ENCODE measurements around the gene IL2. TPM values are rescaled to one million over a fixed set of nuclear protein-coding genes. Genes with fewer than 3 reads are reported as not detected.

The IL2 gene
- not detected in 2 replicates for total RNA-seq

DNA sequence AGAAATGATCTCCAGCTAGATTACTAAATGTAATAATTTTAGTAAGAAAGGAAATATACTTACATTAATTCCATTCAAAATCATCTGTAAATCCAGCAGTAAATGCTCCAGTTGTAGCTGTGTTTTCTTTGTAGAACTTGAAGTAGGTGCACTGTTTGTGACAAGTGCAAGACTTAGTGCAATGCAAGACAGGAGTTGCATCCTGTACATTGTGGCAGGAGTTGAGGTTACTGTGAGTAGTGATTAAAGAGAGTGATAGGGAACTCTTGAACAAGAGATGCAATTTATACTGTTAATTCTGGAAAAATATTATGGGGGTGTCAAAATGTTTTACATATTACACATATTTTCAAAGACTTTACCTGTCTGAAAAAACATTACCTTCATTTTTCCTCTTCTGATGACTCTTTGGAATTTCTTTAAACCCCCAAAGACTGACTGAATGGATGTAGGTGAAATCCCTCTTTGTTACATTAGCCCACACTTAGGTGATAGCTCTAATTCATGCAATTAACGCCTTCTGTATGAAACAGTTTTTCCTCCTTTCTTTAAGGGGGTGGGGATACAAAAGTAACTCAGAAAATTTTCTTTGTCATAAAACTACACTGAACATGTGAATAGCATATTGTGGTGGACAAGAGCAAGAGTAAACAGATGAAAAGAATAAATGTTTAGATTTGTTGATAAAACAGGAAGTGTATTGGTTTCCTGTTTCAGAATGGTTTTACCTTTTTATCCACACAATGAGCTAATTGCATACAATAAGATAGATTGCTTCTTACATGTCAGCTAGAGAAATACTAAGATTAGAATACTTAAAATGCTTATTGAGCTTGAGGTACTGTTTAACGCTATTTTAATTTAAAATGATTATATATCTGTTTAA lies at the start of gene IL2:
IL2 (minus strand) TSS at position 495 of the 886 bp plus-strand sequence; CDS start at position 210, 285 bp downstream.
- DNase-seq (ENCODE audit: low read depth, low spot score), result no peak

DNA sequence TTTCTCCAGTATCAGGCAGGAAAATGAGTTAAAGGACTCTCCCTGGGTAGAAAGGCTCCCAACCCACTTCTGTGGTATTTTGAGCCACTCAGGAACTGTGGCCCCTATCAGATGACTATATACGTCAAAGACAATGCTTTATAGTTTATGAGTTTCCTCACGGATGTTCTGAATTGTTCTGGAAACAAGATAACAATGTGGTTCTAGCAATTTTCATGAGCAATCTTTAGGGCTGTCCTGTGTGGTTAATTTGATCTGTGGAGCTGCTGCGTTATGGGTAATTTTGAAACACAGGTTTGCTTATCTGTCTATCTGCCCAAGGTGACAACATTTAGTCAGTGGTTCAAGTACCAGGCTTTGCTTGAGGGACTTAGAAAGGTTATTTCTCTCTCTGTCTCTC lies 46.7 kb upstream of the IL2 start:
- no peak for DNase-seq (ENCODE audit: low read depth, low spot score)

DNA sequence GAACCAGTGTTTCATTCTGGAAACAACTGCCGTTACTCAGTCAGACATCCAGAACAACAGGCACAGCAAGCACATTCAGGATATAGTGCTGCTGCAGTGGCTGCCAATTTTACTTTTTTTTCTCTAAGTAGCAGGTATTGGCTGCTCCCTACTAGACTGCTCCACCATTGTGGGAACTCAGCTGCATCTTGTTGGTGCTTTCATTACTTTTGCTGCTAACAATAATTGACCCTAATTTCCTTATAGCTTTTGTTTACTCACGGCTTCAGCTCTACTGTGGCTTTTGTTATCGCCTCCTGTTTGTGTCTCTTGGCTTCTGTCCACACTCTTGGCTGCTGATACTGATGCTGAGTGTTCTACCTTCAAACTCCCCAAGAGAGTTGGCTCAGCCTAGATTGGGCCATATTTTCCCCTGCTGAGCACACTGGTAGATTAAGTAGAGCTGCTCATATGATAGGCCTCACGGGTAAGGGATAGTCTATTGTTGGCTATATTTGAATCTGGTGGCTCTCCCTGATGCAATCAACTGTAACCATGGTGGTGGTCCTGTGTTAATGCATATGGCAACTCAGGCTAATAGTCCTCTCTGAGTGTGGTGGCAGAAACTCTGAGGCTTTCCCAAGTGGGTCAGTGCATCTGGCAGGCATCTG lies 44.5 kb upstream of the IL2 start:
- DNase-seq (ENCODE audit: low read depth, low spot score), result peak; percentile 24

DNA sequence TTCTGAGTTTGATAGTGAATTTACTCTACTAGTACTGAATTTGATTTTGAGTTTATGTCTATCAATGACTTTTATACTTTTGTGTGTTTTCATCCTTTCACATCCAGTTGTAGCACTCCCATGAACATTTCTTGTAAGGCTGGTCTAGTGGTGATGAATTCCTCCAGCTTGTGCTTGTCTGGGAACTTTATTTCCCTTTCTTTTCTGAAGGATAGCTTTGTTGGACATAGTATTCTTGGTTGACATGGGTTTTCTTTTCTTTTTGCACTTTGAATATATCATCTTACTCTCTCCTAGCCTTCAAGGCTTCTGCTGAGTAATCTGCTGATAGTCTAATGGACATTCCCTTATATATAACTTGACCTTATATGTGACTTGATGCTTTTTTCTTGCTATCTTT lies 32.5 kb upstream of the IL2 start:
- no peak for DNase-seq (ENCODE audit: low read depth, low spot score)

DNA sequence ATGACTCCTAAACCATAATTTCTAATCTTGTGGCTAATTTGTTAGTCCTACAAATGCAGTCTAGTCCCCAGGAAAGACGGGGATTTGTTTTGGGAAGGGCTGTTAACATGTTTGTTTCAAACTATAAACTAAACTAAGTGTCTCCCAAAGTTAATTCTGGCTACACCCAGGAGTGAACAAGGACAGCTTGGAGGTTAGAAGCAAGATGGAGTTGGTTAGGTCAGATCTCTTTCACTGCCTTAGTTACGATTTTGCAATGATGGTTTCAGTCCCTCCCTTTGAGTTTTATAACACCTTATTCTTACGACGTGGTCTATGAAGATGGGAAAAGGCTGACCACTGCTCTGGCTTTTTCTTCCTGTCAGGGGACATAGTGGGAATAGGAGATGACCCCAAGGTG lies 27.0 kb upstream of the IL2 start:
- no peak for DNase-seq (ENCODE audit: low read depth, low spot score)

DNA sequence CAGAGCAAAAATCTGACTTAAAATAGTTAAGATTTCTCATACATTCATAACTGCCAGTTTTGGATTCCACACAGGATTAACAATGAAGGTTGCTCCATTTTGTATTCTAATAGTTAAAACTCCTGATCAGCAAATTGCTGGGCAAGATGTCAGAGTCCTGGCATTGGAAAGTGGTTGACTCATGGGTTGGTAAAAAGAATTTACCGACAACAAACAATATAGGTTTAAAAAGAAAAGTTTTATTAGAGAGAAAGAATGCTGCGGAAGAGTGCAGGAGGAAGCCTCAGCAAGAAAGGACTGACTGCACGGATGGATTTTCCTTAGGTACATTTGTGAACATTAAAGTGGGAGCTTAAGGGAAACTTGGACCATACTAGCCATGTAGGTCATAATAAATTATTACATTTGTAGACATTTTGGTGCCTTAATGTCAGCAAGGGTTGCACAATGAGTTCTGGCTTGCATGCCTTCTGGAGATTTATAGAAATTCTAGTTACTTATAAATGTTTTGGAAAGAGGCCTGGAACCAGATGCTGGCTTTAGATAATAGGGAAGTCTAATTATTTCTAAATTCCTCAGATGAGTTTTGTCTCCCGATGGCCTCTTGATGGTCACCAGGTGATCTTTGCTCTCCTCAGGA lies 25.4 kb upstream of the IL2 start:
- no peak for DNase-seq (ENCODE audit: low read depth, low spot score)

DNA sequence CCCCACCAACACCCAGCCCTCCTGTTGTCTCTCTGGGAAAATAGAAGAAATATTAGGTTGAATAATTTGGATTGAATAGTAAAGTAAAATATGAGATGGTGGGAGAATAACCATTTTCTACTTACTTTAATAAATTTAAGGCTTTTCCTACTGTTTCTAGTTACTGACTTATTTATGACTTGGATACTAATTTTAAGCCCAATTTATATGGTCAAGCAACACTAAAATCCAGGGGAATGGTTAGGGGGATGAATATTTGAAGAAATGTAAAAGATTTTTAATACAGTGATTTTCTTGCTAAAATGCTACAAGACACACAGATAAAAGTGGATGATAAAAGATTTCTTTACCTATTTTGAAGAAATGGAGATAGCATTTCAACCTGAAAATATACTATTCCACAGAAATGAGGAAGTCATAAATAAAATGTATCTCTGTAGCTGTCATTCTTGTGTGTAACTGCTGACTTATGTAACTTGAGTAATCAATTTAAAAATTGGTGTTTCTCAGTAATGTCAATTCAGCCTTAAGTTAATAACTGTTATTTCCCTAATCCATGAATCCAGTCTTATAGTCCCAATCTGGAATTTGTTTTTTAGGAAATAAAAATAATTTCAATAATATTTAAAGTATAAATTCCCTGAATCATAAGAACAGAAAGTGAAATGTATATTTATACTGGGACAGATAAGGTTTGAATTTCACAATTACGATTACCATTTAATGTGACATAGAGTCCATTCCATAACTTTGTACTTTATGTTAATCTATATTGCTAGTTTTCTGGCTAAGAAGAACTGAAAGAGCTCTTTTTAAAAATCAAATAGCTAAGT lies 24.3 kb upstream of the IL2 start:
- DNase-seq (ENCODE audit: low read depth, low spot score), result no peak

DNA sequence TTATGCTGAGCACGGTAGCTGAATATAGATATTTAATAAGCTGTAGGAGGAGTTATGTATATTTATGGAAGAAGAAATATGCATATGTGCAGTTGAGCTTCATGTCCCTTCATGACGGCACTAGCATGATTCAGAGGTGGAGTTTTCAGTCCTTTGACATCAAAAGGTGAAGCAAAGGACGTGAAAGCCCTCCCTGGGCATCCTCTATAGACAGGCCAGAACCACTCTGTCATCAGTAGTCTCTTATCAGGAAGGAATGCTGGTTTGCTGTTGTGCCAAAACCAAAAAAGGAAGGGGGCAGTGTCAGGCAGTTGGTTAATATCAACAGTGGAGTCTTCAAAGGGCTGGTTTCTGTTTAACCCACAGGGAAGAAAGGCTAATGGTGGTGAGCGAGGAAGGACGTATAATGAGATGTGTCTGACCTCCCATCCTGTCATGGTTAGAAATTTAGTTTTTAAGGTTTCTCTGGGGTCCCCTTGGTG lies 23.5 kb upstream of the IL2 start:
- no peak for DNase-seq (ENCODE audit: low read depth, low spot score)

DNA sequence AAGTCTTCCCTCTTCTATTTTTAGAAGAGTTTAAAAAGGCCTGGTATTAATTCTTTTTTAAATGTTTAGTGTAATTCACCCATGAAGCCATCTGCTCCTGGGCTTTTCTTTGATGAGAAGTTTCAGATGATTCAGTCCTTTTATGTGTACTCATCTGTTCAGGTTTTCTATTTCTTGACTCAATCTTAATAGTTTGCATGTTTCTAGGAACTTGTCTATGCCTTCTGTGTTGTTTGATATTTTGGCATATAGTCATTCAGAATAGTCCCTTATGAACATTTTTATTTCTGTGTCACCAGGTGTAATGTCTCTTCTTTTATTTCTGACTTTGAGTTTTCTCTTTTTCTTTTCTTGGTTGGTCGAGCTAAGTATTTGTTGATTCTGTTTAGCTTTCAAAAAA lies 20.2 kb upstream of the IL2 start:
- no peak for DNase-seq (ENCODE audit: low read depth, low spot score)

DNA sequence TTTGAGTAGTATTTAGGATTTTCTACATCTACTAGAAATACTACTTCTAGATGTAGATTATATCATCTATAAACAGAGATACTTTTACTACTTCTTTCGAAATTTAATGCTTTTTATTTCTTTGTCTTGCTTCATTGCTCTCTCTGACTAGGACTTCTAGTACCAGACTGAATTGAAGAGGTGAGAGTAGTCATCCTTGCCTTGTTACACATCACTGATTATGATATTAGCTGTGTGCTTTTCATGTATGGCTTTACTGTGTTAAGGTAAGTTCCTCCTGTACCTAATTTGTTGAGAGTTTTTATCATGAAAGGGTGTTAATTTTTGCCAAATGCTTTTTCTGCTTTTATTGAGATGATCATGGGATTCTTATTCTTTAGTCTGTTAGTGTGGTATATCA lies 19.6 kb upstream of the IL2 start:
- no peak for DNase-seq (ENCODE audit: low read depth, low spot score)

DNA sequence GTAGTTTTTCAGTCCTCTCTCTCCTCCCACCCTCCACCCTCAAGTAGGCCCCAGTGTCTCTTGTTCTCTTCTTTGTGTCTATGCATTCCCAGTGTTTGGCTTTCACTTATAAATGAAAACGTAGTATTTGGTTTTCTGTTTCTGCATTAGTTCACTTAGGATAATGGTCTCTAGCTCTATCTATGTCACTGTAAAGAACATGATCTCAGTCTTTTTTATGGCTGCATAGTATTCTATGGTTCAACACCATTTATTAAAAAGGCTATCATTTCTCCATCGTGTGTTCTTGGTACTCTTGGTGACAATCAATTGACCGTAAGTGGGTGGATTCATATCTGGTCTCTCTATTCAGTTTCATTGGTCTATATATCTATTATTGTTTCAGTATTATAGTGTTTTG lies 18.7 kb upstream of the IL2 start:
- no peak for DNase-seq (ENCODE audit: low read depth, low spot score)

DNA sequence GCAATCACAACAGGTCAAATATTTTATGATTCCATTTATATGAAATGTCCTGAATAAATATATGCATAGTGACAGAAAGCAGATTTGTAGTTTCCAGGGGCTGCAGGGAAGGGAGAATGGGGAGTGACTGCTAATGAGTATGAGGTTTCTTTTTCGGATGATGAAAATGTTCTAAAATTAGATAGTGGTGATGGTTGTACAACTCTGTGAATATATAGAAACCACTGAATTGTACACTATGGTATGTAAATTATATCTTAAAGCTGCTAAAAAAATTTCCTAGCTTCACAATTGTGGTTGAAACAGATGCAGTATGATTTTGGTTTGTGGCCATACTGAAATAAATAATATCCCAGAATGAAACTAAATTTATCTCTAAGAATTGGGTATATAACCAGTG lies 12.9 kb upstream of the IL2 start:
- no peak for DNase-seq (ENCODE audit: low read depth, low spot score)

DNA sequence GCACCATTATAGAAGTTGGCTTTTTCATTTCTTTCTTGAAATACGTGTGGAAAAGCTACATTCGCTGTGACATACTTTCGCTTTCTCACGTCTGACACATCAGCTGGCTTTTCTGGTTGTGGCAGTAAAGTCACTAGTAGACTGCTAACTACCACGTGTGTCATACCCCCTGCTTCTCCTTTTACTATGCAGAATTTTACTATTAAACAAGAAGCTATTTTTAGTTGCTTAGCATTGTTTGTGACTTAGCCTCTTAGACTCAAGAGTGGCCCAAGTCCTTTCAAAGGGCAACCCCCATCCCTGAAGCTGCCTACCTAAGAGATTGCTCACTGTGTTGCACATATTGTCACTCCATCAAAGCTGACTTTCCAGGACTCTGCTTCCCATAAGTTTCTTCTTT lies 2.1 kb upstream of the IL2 start:
- no peak for DNase-seq (ENCODE audit: low read depth, low spot score)

DNA sequence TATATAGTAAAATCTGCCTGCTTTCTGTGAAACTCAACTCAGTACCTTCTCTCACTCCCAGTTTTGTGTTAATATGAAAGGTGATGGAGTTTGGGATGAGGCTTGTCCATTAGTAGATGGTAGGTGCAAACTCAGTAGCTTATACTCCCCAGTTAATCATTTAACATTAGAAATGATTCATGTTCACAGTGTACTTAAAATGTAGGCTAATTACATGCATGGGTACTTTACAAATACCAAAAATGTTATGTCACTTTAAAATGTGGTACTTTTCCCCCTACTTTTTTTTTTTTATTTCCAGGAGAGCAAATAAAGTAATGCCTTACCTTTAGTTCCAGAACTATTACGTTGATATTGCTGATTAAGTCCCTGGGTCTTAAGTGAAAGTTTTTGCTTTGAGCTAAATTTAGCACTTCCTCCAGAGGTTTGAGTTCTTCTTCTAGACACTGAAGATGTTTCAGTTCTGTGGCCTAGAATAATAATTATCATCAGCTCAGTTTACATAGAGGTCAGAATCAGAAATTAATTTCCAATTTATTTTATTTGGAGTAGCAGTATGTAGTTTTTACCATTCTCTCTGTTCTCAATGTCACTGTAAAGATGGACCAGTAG lies 3.0 kb downstream of the IL2 start:
- no peak for DNase-seq (ENCODE audit: low read depth, low spot score)

DNA sequence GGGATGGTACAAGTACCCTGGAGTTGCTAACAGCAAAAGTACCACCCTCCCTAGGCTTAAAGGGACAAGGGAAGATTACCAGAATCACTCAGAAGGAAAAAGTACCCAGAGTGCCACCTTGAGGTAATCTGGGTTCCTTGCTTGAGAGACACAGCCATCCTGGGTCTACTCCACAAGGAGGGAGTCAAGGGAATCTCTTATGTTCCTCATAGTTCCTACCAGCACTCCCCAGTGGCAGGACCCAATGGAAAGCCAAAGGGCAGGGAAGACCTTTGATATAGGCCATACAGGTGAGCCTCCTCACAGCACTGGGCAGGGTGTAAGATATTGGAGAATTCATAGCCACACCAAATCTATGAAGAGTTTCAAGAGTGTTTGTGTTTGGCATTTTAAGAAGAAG lies 5.7 kb downstream of the IL2 start:
- DNase-seq (ENCODE audit: low read depth, low spot score), result no peak

DNA sequence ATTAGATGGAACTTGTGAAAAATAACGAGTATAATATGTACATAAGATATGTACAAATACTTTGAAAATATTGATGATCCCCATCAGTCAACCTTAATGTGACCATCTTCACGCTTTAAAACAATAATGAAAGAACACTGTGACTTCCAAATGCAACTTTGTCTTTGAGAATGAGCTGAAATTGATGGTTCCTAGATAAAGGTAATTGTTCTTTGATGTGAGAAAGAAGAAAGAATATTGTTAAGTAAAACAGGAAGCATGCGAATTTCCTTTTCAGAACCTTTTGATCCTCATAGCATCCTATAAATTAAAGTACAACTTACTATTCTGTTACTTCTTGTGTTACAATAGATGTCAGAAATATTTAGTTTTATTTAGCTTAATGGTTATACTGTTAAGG lies 22.2 kb downstream of the IL2 start:
- no peak for DNase-seq (ENCODE audit: low read depth, low spot score)

DNA sequence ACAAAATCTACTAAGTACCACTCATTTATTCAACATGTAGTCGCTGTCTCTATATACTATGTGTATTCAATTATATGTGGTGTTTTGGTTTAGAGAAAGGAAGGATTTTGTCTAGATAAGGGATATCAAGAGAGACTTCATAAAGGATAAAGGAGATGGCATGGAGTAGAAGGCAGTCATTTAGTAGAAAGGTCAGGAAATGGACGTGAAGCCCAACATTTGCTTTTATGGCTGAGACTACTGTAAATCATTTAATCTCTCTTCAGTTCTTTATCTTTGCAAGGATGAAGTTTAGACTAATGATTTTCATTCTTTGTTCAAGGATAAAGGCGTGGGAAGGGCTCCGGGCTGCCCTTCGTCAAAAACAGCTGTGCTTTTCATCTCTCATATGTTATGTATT lies 25.2 kb downstream of the IL2 start:
- DNase-seq (ENCODE audit: low read depth, low spot score), result no peak

DNA sequence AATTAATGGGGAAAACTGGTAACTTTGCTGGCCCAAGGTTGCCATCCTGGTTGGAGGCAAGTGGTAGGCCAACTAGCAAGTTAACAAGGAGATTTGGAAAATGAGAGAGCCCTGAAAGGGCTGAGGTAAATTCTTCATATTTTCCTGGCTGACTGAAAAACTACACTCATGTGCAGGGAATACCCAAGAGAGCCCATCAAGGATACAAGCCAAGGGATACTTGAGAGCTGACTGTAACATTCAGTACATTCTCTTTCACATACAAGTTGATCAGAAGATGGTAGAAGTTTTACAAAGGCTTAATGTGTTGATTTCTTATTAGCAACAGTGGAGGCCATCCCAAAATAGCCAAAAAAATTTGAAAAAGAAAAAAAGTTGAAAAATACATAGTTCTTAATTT lies 33.3 kb downstream of the IL2 start:
- no peak for DNase-seq (ENCODE audit: low read depth, low spot score)

DNA sequence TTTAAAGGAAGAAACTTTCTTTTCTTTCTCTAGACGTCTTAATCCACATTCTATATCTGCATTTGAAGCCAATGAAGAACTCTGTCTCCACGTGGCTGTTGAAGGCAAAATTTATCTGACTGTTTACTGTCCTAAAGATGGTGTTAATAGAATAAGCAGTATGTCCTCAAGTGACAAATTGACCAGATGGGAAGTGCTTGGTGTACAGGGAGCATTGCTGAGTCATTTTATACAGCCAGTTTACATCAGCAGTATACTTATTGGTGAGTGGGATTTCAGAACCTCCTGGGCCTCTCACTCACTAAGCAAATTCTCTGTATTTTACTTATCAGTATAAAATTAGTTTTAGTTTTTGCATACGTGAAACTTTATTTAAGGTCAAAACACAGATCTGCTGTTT lies 44.0 kb downstream of the IL2 start:
- no peak for DNase-seq (ENCODE audit: low read depth, low spot score)

DNA sequence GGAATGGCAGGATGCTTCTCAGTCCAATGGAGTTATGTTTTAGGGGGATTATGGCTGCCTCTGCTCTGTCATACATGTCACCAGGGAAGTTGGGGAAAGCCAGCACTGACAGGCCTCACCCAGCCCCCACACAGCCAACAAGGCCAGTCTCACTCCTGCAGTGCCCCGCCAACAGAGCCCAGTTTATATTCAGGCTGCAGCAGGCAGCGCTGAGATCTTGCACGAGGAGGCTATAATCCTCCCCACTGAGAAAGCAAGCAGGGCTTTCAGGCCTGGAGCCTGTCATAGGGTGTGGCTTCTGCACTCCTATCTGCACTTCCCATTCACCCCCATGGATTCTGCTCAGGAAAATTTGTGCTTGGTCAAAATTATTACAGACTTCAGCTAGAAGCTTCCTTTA lies 52.7 kb downstream of the IL2 start:
- DNase-seq (ENCODE audit: low read depth, low spot score), result no peak
